G401.6 (cell line): ENCODE measurements around the gene ARHGAP26.

Source experiments
- FAIRE-seq: peaks from 2 replicates; lab custom pipeline; 2012; peaks lifted over from hg19 to GRCh38; lab: Jason Lieb, UNC

Gene ARHGAP26

GRCh38 chr5:142829801-142830220, 59.6 kb downstream of the ARHGAP26 start:
- no peak for FAIRE-seq

- FAIRE-seq, result no peak
Measured at GRCh38 chr5:142830241-142831008, 60.2 kb downstream of the ARHGAP26 start.

GRCh38 chr5:142831009-142831383, 60.8 kb downstream of the ARHGAP26 start:
- FAIRE-seq, result no peak

- FAIRE-seq, result no peak
Measured at GRCh38 chr5:142832263-142832662, 62.1 kb downstream of the ARHGAP26 start.

GRCh38 chr5:142833517-142834449, 63.6 kb downstream of the ARHGAP26 start:
- no peak for FAIRE-seq

- no peak for FAIRE-seq
Measured at GRCh38 chr5:142834504-142834903, 64.3 kb downstream of the ARHGAP26 start.

GRCh38 chr5:142835540-142835939, 65.4 kb downstream of the ARHGAP26 start:
- FAIRE-seq, result no peak

- no peak for FAIRE-seq
Measured at GRCh38 chr5:142836048-142836447, 65.9 kb downstream of the ARHGAP26 start.

GRCh38 chr5:142837081-142837725, 67.0 kb downstream of the ARHGAP26 start:
- no peak for FAIRE-seq

- no peak for FAIRE-seq
Measured at GRCh38 chr5:142838845-142839244, 68.7 kb downstream of the ARHGAP26 start.

- FAIRE-seq, result no peak
Measured at GRCh38 chr5:142839711-142840346, 69.7 kb downstream of the ARHGAP26 start.

- FAIRE-seq, result no peak
Measured at GRCh38 chr5:142840575-142840974, 70.4 kb downstream of the ARHGAP26 start.

GRCh38 chr5:142841511-142842265, 71.5 kb downstream of the ARHGAP26 start:
- no peak for FAIRE-seq

- no peak for FAIRE-seq
Measured at GRCh38 chr5:142842994-142843905, 73.1 kb downstream of the ARHGAP26 start.

GRCh38 chr5:142844866-142845265, 74.7 kb downstream of the ARHGAP26 start:
- no peak for FAIRE-seq

- no peak for FAIRE-seq
Measured at GRCh38 chr5:142845402-142845921, 75.3 kb downstream of the ARHGAP26 start.

GRCh38 chr5:142845954-142846398, 75.8 kb downstream of the ARHGAP26 start:
- no peak for FAIRE-seq

- FAIRE-seq, result no peak
Measured at GRCh38 chr5:142846406-142846805, 76.2 kb downstream of the ARHGAP26 start.

GRCh38 chr5:142847898-142848790, 78.0 kb downstream of the ARHGAP26 start:
- no peak for FAIRE-seq
